Body of pancreas (tissue), 4 donors: ENCODE measurements around the gene RAET1G. TPM values are rescaled to one million over a fixed set of nuclear protein-coding genes. Genes with fewer than 3 reads are reported as not detected.
"Not testable (repeated sequence)": the region's sequence is repeated elsewhere in the genome, so short reads cannot be mapped to it uniquely, and the experiment has no call there.

Experiments used
- ATAC-seq: fragments of 150-250 bp; one replicate; pipeline ENCODE4 v1.9.1; 2016
- DNase-seq, 4 donors: peaks; one replicate each; pipeline ENCODE4 v3.0.0-alpha.2; 2019
- H3K27ac ChIP-seq, 4 donors: fragments of 200-600 bp; sonication (generic); 1 replicate in 3 of 4; 2 replicates in 1 of 4; pipeline versions ENCODE4 v1.5.1 to v1.6.1; 2016 to 2019; ENCODE audit warnings: mild to moderate bottlenecking in 1 of 4, mixed read lengths in 1 of 4, moderate library complexity in 1 of 4
- H3K27me3 ChIP-seq, 2 donors: fragments of 200-600 bp; sonication (generic); one replicate each; pipeline ENCODE4 v1.6.0; 2016; ENCODE audit warnings: mild to moderate bottlenecking in 1 of 2
- H3K36me3 ChIP-seq, 2 donors: fragments of 200-600 bp; sonication (generic); replicated peaks in 1 of 2; 2 replicates each; pipeline ENCODE4 v1.5.1; 2016; ENCODE audit warnings: low read depth in 2 of 2; ENCODE audit not compliant: insufficient read depth in 1 of 2
- H3K4me1 ChIP-seq: fragments of 200-600 bp; sonication (generic); one replicate; pipeline ENCODE4 v1.6.0; 2016
- H3K4me3 ChIP-seq, 2 donors: fragments of 200-600 bp; sonication (generic); 1 replicate in 1 of 2; 2 replicates in 1 of 2; pipeline ENCODE4 v1.5.1; 2016 to 2019
- H3K9me3 ChIP-seq, 3 donors: fragments of 200-600 bp; sonication (generic); 1 replicate in 2 of 3; 2 replicates in 1 of 3; pipeline ENCODE4 v1.5.1; 2016
- POLR2A ChIP-seq, 3 donors: fragments of 450-650 bp; IDR thresholded peaks; one replicate each; pipeline ENCODE4 v1.6.1; 2016; ENCODE audit warnings: antibody characterized with exemption in 3 of 3, mild to moderate bottlenecking in 2 of 3
- WGBS, 2 donors: methylation state at CpG; one replicate each; pipeline ENCODE4 v1.1.5; 2017; 5-methylcytosine and 5-hydroxymethylcytosine counted together
- intact Hi-C: fragments of 100-400 bp; cut with DNase I; formaldehyde crosslinking; loops from one replicate; pipeline ENCODE4 v1.15.1; 2023
- total RNA-seq, 2 donors: library from RNA; depleted of rRNA; stranded (reverse); fragments of >200 nt; gene quantifications; one replicate each; pipeline ENCODE4 v1.1.0, GENCODE V29; 2016
- TF ChIP-seq, protein P1 (sequence below), 7 experiments: fragments of 450-650 bp in 4 of 7; fragments of 200-600 bp in 3 of 7; sonication (generic) in 3 of 7; IDR thresholded peaks; one replicate each; pipeline ENCODE4 v1.5.1; 2016 to 2019; ENCODE audit warnings: antibody characterized with exemption in 7 of 7

The RAET1G gene
- total RNA-seq, 2 donors from 2014 or later, result not detected

DNA sequence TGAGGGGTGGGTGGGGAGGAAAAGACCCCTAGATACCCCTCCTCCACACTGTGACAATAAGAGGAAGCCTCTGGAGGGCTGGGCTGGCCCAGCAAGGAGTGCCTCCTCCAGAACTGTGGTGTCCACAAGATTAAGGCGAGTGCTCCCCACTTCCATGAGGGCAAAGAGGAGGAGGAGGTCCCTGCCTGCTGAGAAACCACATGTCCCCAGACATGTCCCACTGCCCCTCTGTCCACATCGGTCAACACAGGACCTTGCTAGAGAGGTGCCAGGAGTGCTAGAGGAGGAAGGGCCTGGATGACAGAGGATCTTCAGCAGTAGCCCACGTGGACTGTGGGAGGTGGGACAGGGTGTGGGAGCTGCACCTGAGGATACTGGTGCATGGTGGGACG, 3.1 kb downstream of the RAET1G start:
- no peak overlapping the region for H3K4me3 ChIP-seq
- 75 to 95% methylated on average over 2 to 4 of the region's 4 CpGs for WGBS, 2 donors
- H3K36me3 ChIP-seq, result no peaks in the 10 kb centered on the region
- no peaks in the 10 kb centered on the region for H3K27me3 ChIP-seq
- no peak overlapping the region for H3K27ac ChIP-seq
- no peaks in the 10 kb centered on the region for H3K9me3 ChIP-seq
- intact Hi-C loops, result loop anchor here (5.0 to 10.0 kb wide), 2 partner anchors 83 to 195 kb away; no protein-coding TSS in a partner anchor
- H3K4me1 ChIP-seq, result peaks cover 16% of the 10 kb centered on the region
- DNase-seq (no peak), ATAC-seq (no peak)
- TF ChIP-seq, protein P1, sequence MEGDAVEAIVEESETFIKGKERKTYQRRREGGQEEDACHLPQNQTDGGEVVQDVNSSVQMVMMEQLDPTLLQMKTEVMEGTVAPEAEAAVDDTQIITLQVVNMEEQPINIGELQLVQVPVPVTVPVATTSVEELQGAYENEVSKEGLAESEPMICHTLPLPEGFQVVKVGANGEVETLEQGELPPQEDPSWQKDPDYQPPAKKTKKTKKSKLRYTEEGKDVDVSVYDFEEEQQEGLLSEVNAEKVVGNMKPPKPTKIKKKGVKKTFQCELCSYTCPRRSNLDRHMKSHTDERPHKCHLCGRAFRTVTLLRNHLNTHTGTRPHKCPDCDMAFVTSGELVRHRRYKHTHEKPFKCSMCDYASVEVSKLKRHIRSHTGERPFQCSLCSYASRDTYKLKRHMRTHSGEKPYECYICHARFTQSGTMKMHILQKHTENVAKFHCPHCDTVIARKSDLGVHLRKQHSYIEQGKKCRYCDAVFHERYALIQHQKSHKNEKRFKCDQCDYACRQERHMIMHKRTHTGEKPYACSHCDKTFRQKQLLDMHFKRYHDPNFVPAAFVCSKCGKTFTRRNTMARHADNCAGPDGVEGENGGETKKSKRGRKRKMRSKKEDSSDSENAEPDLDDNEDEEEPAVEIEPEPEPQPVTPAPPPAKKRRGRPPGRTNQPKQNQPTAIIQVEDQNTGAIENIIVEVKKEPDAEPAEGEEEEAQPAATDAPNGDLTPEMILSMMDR (IDR thresholded peaks at IDR 0.05), result no peak
- no peak for TF ChIP-seq POLR2A (IDR thresholded peaks at IDR 0.05)

DNA sequence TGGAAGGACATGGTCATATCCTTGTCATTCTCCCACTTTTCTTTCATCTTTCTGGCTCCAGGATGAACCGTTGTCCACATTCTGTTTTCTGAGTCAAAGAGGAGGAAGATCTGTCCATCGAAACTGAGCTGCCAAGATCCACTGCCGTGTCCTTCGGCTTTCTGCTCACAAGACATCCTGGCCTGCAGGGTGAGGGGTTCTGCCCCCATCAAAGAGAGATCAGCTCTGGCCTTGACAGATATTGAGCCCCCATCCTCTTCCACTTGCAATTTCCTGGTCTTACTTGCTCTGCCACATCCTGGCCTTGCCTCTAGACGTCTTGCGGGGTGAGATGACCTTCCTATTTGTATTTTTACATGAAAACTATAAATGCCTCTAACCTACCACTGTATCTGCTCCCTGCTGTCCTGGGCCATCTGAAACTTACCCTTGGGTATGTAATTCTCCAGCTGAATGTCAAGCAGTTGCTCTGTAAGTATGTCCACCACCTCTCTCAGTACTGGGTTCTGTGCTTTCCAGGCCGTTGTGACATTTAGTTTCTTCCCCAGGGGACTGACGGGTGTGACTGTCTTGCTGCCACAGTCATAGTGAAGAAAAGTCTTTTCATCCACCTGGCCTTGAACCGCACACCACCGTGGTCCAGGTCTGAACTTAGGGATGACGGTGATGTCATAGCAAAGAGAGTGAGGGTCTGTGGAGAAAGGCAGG, 3.6 kb downstream of the RAET1G start:
- H3K27me3 ChIP-seq, DNase-seq, H3K27ac ChIP-seq, intact Hi-C loops, ATAC-seq, H3K36me3 ChIP-seq, H3K9me3 ChIP-seq, H3K4me3 ChIP-seq: not testable (repeated sequence)
- peaks cover 15% of the 10 kb centered on the region for H3K4me1 ChIP-seq
- 62 to 72% methylated on average over 10 to 11 of the region's 11 CpGs for WGBS, 2 donors

DNA sequence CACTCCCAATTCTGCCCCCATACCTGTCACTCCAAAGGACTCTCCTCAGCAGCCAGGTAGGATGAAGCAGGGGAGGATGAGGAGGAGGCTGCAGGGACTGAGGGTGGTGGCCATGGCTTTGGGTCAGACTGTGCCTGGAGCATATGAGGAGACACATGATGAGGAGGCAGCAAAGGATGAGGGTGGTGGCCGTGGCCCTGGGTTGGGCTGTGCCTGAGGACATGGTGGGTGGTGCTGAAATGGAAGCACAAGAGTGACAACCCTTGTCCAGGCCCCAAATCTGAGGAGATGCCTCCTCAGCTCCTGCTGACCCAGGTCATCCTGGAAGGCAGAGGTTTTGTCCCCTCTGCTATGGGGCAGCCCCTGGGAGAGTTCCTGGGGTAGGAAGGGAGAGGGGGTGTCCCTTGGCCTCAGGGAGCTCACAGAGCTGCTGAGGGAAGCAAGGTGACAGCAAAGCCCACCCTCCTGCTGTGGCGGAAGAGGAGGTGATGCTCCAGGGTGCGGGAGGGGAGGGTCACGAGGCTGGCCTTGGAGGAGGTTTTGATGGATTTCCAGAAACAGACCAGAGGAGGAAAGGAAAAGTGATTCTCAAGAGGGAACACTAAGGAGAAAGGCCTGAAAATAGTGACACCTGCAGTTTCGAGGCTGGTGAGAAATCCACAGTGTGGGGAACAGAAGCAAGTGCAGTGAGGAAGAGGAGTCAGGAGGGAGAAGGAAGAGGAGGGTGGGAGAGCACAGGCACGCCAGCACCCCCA, 4.6 kb downstream of the RAET1G start:
- Histone ChIP-seq H3K36me3 (no peaks in the 10 kb centered on the region), H3K4me1 (peaks cover 11% of the 10 kb centered on the region), H3K27ac (no peak overlapping the region), H3K27me3 (no peaks in the 10 kb centered on the region), H3K4me3 (no peak overlapping the region), H3K9me3 (no peaks in the 10 kb centered on the region)
- no peak for TF ChIP-seq POLR2A (IDR thresholded peaks at IDR 0.05)
- TF ChIP-seq, protein P1 (IDR thresholded peaks at IDR 0.05), result no peak
- ATAC-seq, result no peak
- 82 to 85% methylated on average over 6 of the region's 6 CpGs for WGBS, 2 donors
- intact Hi-C loops, result no loop called here
- DNase-seq, result no peak

DNA sequence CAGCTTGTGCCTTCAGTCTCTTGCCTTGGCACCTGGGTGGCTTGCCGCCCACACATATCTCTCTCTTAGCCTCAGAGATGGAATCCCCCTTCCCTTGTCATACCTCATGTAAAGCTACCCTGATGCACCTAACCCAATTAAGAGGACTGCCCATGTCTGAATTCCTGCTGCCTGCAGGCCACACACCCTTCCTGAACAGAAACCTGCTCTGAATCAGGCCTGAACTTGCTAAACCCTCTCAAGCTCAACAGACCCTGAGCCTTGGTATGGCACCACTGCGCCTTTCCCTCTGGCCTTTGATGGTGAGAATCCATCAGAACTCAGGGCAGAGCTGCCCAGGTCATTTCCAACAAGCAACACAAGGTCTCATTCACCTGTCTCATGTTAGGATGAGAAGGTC, 5.2 kb downstream of the RAET1G start:
- TF ChIP-seq, protein P1 (IDR thresholded peaks at IDR 0.05), result no peak
- TF ChIP-seq POLR2A (IDR thresholded peaks at IDR 0.05), result no peak
- H3K9me3 ChIP-seq, result no peaks in the 10 kb centered on the region
- 94 to 95% methylated on average over 2 of the region's 2 CpGs for WGBS, 2 donors
- no peak overlapping the region for H3K4me3 ChIP-seq
- peaks cover 5% of the 10 kb centered on the region for H3K4me1 ChIP-seq
- ATAC-seq (no peak), DNase-seq (no peak)
- no peaks in the 10 kb centered on the region for H3K27me3 ChIP-seq
- H3K36me3 ChIP-seq, result no peaks in the 10 kb centered on the region
- no peak overlapping the region for H3K27ac ChIP-seq
- intact Hi-C loops, result no loop called here

DNA sequence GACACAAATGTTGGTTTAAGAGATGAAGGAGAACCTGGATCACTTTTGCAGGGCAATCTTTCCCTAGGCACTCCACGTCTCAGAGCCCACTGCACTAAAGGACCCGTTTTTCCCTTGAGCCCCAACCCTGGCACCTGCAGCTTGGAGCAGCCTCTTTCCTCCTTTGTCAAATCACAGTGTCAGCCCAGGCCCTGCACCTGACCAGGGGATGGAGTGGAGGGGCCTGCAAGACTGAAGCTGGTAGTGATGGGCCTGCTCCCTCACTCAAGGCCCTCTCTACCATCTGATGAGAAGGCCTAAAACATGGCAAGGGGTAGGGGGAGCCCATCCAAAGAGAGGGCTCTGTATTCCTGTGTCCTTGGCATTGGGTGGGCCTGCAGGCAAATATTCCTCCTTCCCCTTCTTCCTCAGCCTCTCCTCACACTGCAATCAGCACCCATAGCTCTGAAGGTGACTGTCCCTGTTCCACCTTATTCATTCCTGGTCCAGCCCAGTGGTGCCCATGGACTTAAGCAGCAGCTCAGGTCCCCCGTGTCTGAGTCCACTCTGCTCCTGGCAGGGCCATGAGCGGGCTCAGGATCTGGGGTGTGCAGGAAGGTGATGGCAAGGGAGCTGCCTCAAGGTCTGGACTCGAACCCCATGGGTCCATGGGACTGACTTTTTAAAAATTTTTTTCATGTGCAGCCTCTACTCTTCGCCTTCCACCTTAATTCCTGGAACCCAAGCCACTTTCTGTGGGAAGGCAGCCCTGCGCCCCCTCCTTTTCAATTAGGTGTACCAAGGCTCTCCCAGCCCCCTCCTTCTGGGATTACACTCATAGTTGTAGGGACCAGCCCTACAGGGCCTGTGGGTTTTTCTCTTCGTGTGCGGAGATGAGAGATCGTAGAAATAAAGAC, 6.7 kb downstream of the RAET1G start:
- Histone ChIP-seq H3K27me3 (no peaks in the 10 kb centered on the region), H3K27ac (no peak overlapping the region), H3K36me3 (no peaks in the 10 kb centered on the region), H3K9me3 (no peaks in the 10 kb centered on the region), H3K4me1 (no peaks in the 10 kb centered on the region), H3K4me3 (no peak overlapping the region)
- ATAC-seq (no peak), DNase-seq (no peak)
- WGBS, 2 donors, result 78 to 81% methylated on average over 9 to 10 of the region's 10 CpGs
- TF ChIP-seq, protein P1 (IDR thresholded peaks at IDR 0.05), result no peak
- TF ChIP-seq POLR2A (IDR thresholded peaks at IDR 0.05), result no peak
- intact Hi-C loops, result no loop called here
